ENCODE data around the gene TMEM41A. TPM values are rescaled to one million over a fixed set of nuclear protein-coding genes. Genes with fewer than 3 reads are reported as not detected.
A peak's percentile ranks its signal among the peaks of the same experiment; 100 is the strongest.

TMEM41A gene
- total RNA-seq, 1 experiment from 2014 or later = 30.2 TPM

DNA sequence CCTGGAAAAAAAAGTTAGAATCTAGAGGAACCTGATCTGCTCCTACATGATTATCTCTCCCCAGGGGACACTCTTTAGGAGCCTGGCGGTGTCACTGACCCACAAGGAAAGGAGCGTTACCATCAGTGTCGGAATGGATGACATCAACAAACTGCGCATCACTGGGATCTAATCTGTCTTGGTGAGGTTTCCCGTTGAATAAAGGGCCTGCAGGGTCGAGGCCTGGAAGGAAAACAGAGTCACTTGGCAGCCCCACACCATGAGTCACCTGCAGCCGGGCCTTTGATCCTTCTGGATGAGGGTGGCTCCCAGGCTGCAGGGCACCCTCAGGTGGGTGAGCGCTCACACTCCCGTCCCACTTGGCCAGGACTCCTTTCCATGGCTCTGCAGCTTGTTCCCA is 28.5 kb upstream of the TMEM41A start:
- in situ Hi-C loops (cut with HindIII; ENCODE audit: low pct_unique_long_range_greater_than_20kb, low sequenced_read_pairs) = no loop called here
- ATAC-seq = peak; percentile 68; the same call in 1 of the 2 replicates
- Histone ChIP-seq H3K4me1 (ENCODE audit: control insufficient read depth, insufficient read depth, low read length) (no peaks in the 10 kb centered on the region), H3K4me3 (ENCODE audit: low read depth in 2 of 2, low read length in 2 of 2) (no peak overlapping the region), H3K36me3 (ENCODE audit: control insufficient read depth, insufficient read depth, low read length) (no peaks in the 10 kb centered on the region), H3K27ac (ENCODE audit: low read length) (no peak overlapping the region), H3K27me3 (ENCODE audit: control insufficient read depth, insufficient read depth, low read length) (no peaks in the 10 kb centered on the region), H3K9me3 (ENCODE audit: control insufficient read depth, insufficient read depth, low read depth, low read length) (no peaks in the 10 kb centered on the region)
- POLR2A ChIA-PET = no interaction called here
- no TSS peak for BruUV-seq (replicated peaks)
- peak; percentile 89 for TF ChIP-seq TCF7L2 (IDR thresholded peaks at IDR 0.05; ENCODE audit: low read depth, low read length)
- no peak for TF ChIP-seq SIN3A (IDR thresholded peaks at IDR 0.05; ENCODE audit: borderline replicate concordance, insufficient read depth, low read depth, low read length)
- TF ChIP-seq, protein P1, sequence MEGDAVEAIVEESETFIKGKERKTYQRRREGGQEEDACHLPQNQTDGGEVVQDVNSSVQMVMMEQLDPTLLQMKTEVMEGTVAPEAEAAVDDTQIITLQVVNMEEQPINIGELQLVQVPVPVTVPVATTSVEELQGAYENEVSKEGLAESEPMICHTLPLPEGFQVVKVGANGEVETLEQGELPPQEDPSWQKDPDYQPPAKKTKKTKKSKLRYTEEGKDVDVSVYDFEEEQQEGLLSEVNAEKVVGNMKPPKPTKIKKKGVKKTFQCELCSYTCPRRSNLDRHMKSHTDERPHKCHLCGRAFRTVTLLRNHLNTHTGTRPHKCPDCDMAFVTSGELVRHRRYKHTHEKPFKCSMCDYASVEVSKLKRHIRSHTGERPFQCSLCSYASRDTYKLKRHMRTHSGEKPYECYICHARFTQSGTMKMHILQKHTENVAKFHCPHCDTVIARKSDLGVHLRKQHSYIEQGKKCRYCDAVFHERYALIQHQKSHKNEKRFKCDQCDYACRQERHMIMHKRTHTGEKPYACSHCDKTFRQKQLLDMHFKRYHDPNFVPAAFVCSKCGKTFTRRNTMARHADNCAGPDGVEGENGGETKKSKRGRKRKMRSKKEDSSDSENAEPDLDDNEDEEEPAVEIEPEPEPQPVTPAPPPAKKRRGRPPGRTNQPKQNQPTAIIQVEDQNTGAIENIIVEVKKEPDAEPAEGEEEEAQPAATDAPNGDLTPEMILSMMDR (IDR thresholded peaks at IDR 0.05) = no peak
- TF ChIP-seq, protein P2, sequence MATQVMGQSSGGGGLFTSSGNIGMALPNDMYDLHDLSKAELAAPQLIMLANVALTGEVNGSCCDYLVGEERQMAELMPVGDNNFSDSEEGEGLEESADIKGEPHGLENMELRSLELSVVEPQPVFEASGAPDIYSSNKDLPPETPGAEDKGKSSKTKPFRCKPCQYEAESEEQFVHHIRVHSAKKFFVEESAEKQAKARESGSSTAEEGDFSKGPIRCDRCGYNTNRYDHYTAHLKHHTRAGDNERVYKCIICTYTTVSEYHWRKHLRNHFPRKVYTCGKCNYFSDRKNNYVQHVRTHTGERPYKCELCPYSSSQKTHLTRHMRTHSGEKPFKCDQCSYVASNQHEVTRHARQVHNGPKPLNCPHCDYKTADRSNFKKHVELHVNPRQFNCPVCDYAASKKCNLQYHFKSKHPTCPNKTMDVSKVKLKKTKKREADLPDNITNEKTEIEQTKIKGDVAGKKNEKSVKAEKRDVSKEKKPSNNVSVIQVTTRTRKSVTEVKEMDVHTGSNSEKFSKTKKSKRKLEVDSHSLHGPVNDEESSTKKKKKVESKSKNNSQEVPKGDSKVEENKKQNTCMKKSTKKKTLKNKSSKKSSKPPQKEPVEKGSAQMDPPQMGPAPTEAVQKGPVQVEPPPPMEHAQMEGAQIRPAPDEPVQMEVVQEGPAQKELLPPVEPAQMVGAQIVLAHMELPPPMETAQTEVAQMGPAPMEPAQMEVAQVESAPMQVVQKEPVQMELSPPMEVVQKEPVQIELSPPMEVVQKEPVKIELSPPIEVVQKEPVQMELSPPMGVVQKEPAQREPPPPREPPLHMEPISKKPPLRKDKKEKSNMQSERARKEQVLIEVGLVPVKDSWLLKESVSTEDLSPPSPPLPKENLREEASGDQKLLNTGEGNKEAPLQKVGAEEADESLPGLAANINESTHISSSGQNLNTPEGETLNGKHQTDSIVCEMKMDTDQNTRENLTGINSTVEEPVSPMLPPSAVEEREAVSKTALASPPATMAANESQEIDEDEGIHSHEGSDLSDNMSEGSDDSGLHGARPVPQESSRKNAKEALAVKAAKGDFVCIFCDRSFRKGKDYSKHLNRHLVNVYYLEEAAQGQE (IDR thresholded peaks at IDR 0.05; ENCODE audit: insufficient read depth in 1 of 2, low read depth in 2 of 2, low read length in 1 of 2) = no peak
- TF ChIP-seq POLR2AphosphoS5 (IDR thresholded peaks at IDR 0.05; ENCODE audit: low read depth, low read length) = no peak
- intact Hi-C loops (cut with micrococcal nuclease; ENCODE audit: unreplicated experiment) = no loop called here
- DNase-seq (ENCODE audit: low read depth, low spot score) = no peak
- CTCF ChIA-PET = no interaction called here

DNA sequence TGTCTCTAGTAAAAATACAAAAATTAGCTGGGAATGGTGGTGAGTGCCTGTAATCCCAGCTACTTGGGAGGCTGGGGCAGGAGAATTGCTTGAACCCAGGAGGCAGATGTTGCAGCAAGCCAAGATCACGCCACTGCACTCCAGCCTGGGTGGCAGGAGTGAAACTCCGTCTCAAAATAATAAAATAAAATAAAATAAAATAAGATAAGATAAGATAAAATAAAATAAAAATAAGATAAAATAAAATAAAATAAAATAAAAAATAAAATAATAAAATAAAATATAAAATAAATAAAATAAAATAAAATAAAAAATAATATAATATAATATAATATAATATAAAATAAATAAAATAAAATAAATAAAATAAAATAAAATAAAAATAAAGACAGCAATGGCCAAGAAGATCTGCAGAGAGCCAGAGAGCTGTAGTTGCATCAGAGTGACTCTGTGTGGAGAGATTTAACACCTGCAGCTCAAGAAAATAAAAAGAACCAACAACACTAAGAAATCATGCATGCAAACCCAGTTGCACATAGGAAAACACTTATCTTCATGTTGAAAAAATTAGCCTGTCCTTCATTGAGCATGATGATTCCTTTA is 27.6 kb upstream of the TMEM41A start:
- Histone ChIP-seq H3K9me3 (ENCODE audit: control insufficient read depth, insufficient read depth, low read depth, low read length) (no peaks in the 10 kb centered on the region), H3K27me3 (ENCODE audit: control insufficient read depth, insufficient read depth, low read length) (no peaks in the 10 kb centered on the region), H3K4me1 (ENCODE audit: control insufficient read depth, insufficient read depth, low read length) (no peaks in the 10 kb centered on the region), H3K4me3 (ENCODE audit: low read depth in 2 of 2, low read length in 2 of 2) (no peak overlapping the region), H3K36me3 (ENCODE audit: control insufficient read depth, insufficient read depth, low read length) (no peaks in the 10 kb centered on the region), H3K27ac (ENCODE audit: low read length) (no peak overlapping the region)
- ATAC-seq (no peak), DNase-seq (ENCODE audit: low read depth, low spot score) (no peak)
- POLR2A ChIA-PET = interaction anchor here (0.6 kb wide), 1 partner anchor 96 kb away, joined by 7 read pairs; no protein-coding TSS in a partner anchor
- CTCF ChIA-PET = no interaction called here
- in situ Hi-C loops (cut with HindIII; ENCODE audit: low pct_unique_long_range_greater_than_20kb, low sequenced_read_pairs) = no loop called here
- TF ChIP-seq, protein P1 (IDR thresholded peaks at IDR 0.05) = no peak
- TF ChIP-seq, protein P2 (IDR thresholded peaks at IDR 0.05; ENCODE audit: insufficient read depth in 1 of 2, low read depth in 2 of 2, low read length in 1 of 2) = no peak
- TF ChIP-seq SIN3A (IDR thresholded peaks at IDR 0.05; ENCODE audit: borderline replicate concordance, insufficient read depth, low read depth, low read length) = no peak
- TF ChIP-seq TCF7L2 (IDR thresholded peaks at IDR 0.05; ENCODE audit: low read depth, low read length) = no peak
- TF ChIP-seq POLR2AphosphoS5 (IDR thresholded peaks at IDR 0.05; ENCODE audit: low read depth, low read length) = no peak
- intact Hi-C loops (cut with micrococcal nuclease; ENCODE audit: unreplicated experiment) = no loop called here
- BruUV-seq (replicated peaks) = no TSS peak

Measured in Panc1 (cell line).